GM23338 (cell line): ENCODE results near the gene TBCD.

Experiments
- CTCF ChIP-seq, 2 experiments: fragments of 200-600 bp in 1 of 2; sonication (generic) in 1 of 2; conservative IDR thresholded peaks; 2 replicates each; pipeline versions ENCODE4 v1.5.1 to v1.6.1; 2016 to 2017; ENCODE audit warnings: antibody characterized with exemption in 2 of 2, low read depth in 2 of 2, mild to moderate bottlenecking in 2 of 2, moderate library complexity in 1 of 2
- EZH2 ChIP-seq: fragments of 200-600 bp; sonication (generic); IDR thresholded peaks from one replicate; pipeline ENCODE4 v1.8.0; 2017; ENCODE audit warnings: antibody characterized with exemption, mild to moderate bottlenecking, low read depth; ENCODE audit not compliant: unreplicated experiment
- EZH2phosphoT487 ChIP-seq: fragments of 200-600 bp; sonication (generic); IDR thresholded peaks from one replicate; pipeline ENCODE4 v1.8.1; 2018; ENCODE audit warnings: antibody characterized with exemption; ENCODE audit not compliant: unreplicated experiment
- POLR2AphosphoS5 ChIP-seq: IDR thresholded peaks from 2 replicates; pipeline ENCODE4 v1.6.1; 2016; ENCODE audit warnings: antibody characterized with exemption, low read depth

- TF ChIP-seq CTCF (conservative IDR thresholded peaks at IDR 0.05; ENCODE audit: low read depth in 2 of 2), result no peak
- no peak for TF ChIP-seq EZH2phosphoT487
- TF ChIP-seq POLR2AphosphoS5, result no peak
- TF ChIP-seq EZH2, result no peak
Observed at GRCh38 chr17:82845163-82845807, 93.4 kb downstream of the TBCD start.
